ENCODE data around the gene RXRG. TPM values are rescaled to one million over a fixed set of nuclear protein-coding genes. Genes with fewer than 3 reads are reported as not detected.

RXRG gene
- total and polyA plus RNA-seq, 11 donors, result 0.91 to 11.4 (median 2.3) TPM

GRCh38 chr1:165397944-165398343 is 47.0 kb downstream of the RXRG start:
- H3K4me1 ChIP-seq, result peaks cover 0 to 21% (median 9%) of the 10 kb centered on the region in 12 donors
- no peak overlapping the region for H3K4me3 ChIP-seq
- no peak for TF ChIP-seq POLR2A (IDR thresholded peaks at IDR 0.05)
- TF ChIP-seq, protein P1, sequence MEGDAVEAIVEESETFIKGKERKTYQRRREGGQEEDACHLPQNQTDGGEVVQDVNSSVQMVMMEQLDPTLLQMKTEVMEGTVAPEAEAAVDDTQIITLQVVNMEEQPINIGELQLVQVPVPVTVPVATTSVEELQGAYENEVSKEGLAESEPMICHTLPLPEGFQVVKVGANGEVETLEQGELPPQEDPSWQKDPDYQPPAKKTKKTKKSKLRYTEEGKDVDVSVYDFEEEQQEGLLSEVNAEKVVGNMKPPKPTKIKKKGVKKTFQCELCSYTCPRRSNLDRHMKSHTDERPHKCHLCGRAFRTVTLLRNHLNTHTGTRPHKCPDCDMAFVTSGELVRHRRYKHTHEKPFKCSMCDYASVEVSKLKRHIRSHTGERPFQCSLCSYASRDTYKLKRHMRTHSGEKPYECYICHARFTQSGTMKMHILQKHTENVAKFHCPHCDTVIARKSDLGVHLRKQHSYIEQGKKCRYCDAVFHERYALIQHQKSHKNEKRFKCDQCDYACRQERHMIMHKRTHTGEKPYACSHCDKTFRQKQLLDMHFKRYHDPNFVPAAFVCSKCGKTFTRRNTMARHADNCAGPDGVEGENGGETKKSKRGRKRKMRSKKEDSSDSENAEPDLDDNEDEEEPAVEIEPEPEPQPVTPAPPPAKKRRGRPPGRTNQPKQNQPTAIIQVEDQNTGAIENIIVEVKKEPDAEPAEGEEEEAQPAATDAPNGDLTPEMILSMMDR (IDR thresholded peaks at IDR 0.05), result no peak
- ATAC-seq (peak; percentile 40 to 93 (median 78)), DNase-seq (peak in 4 of 5 donors; percentile 49 to 55 (median 54))
- H3K27ac ChIP-seq, result peak overlapping the region in 8 of 12 donors; percentile 9 to 59 (median 32)
- intact Hi-C loops (cut with DNase I), result loop anchor here in 8 of 10 donors (5.0 to 10.0 kb wide), 3 partner anchors 507 to 519 kb away; no protein-coding TSS in a partner anchor
- H3K27me3 ChIP-seq, result peaks cover 0 to 34% (median 0%) of the 10 kb centered on the region in 9 donors
- no peaks in the 10 kb centered on the region for H3K36me3 ChIP-seq
- no peaks in the 10 kb centered on the region for H3K9me3 ChIP-seq
- 40 to 54% (median 43%) methylated on average over 4 of the region's 4 CpGs for WGBS, 4 donors

DNA sequence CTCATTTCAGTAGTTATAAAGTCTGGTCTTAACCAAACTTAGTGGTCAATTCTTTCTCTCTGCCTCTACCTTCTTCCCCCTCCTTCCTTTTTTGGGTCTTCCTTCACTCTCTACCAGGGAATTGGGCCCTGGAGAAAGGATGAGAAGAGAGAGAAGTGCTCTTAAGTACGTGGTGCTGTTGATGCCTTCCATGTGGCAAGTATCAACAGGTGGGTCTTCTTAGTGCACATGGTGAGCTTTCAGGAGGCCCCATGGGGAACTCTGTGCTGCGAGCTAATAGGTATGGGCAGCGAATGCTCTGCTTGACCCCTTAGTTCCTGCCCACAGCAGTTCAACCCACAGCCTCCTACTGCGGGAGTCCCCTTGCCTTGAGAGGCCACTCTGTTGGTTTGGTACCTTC is 49.0 kb downstream of the RXRG start:
- Histone ChIP-seq H3K4me1 (peaks cover 0 to 25% (median 9%) of the 10 kb centered on the region in 12 donors), H3K4me3 (no peak overlapping the region), H3K9me3 (no peaks in the 10 kb centered on the region), H3K36me3 (no peaks in the 10 kb centered on the region), H3K27me3 (peaks cover 0 to 46% (median 0%) of the 10 kb centered on the region in 9 donors), H3K27ac (no peak overlapping the region)
- no peak for TF ChIP-seq POLR2A (IDR thresholded peaks at IDR 0.05)
- TF ChIP-seq, protein P1 (IDR thresholded peaks at IDR 0.05), result no peak
- intact Hi-C loops (cut with DNase I), result loop anchor here in 8 of 10 donors (5.0 to 10.0 kb wide), 3 partner anchors 509 to 521 kb away; no protein-coding TSS in a partner anchor
- 94 to 99% (median 98%) methylated on average over 4 of the region's 4 CpGs for WGBS, 4 donors
- ATAC-seq (no peak), DNase-seq (no peak)

DNA sequence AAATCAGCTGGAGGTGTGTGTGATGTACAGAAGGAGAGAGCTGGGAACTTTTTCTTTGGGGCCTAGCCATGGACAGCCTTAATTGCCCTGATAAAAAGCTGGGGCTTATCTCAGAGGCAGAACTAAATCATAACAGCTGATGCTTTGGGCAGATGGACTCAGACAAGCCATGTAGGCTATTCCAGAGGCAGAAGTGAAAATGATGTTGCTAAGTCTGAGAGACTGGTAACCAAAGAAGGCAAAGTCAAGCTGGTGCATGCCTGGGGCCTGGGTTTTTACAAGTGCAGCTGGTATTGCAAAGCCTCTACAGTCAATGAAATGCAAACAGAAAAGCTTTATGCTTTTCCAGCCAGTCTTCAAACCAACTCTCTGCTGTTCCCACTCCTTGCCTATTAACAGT is 49.4 kb downstream of the RXRG start:
- intact Hi-C loops (cut with DNase I), result loop anchor here in 8 of 10 donors (5.0 to 10.0 kb wide), 3 partner anchors 509 to 522 kb away; no protein-coding TSS in a partner anchor
- no peak for DNase-seq
- H3K4me3 ChIP-seq, result no peak overlapping the region
- peaks cover 0 to 25% (median 9%) of the 10 kb centered on the region in 12 donors for H3K4me1 ChIP-seq
- TF ChIP-seq, protein P1 (IDR thresholded peaks at IDR 0.05), result no peak
- TF ChIP-seq POLR2A (IDR thresholded peaks at IDR 0.05), result no peak
- H3K27me3 ChIP-seq, result peaks cover 0 to 50% (median 0%) of the 10 kb centered on the region in 9 donors
- H3K9me3 ChIP-seq, result no peaks in the 10 kb centered on the region
- H3K27ac ChIP-seq, result no peak overlapping the region
- H3K36me3 ChIP-seq, result no peaks in the 10 kb centered on the region
- ATAC-seq, result no peak

- intact Hi-C loops (cut with DNase I), result loop anchor here in 9 of 10 donors (1.0 to 10.0 kb wide), 6 partner anchors 200 to 522 kb away; no protein-coding TSS in a partner anchor
- H3K27me3 ChIP-seq, result peaks cover 0 to 59% (median 0%) of the 10 kb centered on the region in 9 donors
- peak; percentile 91 to 94 (median 93) for ATAC-seq
- no peaks in the 10 kb centered on the region for H3K36me3 ChIP-seq
- H3K4me3 ChIP-seq, result peak overlapping the region in 7 of 12 donors; percentile 6 to 33 (median 11)
- TF ChIP-seq, protein P1 (IDR thresholded peaks at IDR 0.05), result peak; percentile 87 to 98 (median 96)
- TF ChIP-seq POLR2A (IDR thresholded peaks at IDR 0.05), result no peak
- H3K4me1 ChIP-seq, result peaks cover 0 to 18% (median 6%) of the 10 kb centered on the region in 12 donors
- no peaks in the 10 kb centered on the region for H3K9me3 ChIP-seq
- DNase-seq, result peak; percentile 84 to 91 (median 88)
- peak overlapping the region in 3 of 12 donors; percentile 6 to 15 (median 10) for H3K27ac ChIP-seq
- 22 to 26% (median 25%) methylated on average over 19 of the region's 19 CpGs for WGBS, 4 donors
These were observed 52.0 kb downstream of the RXRG start for GRCh38 chr1:165392634-165393571.
